Measurements from ENCODE around the gene FREM3. TPM values are rescaled to one million over a fixed set of nuclear protein-coding genes. Genes with fewer than 3 reads are reported as not detected.
"Not testable (repeated sequence)": the region's sequence is repeated elsewhere in the genome, so short reads cannot be mapped to it uniquely, and the experiment has no call there.

The FREM3 gene
- total RNA-seq: 0.78 TPM
- long read RNA-seq, partial matches to known transcripts: 0 of 2 reads
- long read RNA-seq, other reads (novel, unspliced or antisense): 2 of 2 reads

- Histone ChIP-seq H3K4me1 (peaks cover 10% of the 10 kb centered on the region), H3K4me3 (peak within 1 kb of the TSS; percentile 34), H3K36me3 (no peaks in the 10 kb centered on the region), H3K9me3 (no peaks in the 10 kb centered on the region), H3K27me3 (peaks cover 35% of the 10 kb centered on the region), H3K27ac (no peak within 1 kb of the TSS)
- intact Hi-C loops (cut with DNase I): no loop called here
- no peak for TF ChIP-seq CTCF (IDR thresholded peaks at IDR 0.05)
- ATAC-seq (peak; percentile 56), DNase-seq (peak; percentile 64)
Observed at GRCh38 chr4:143700416-143701352, at the start of gene FREM3. TSS of gene FREM3 (minus strand) at chr4:143700675. CDS start at chr4:143700675, 0 bp downstream.

GRCh38 chr4:143745874-143746273 is 45.4 kb upstream of the FREM3 start:
- Histone ChIP-seq H3K27ac (no peak overlapping the region), H3K4me1 (no peaks in the 10 kb centered on the region), H3K9me3 (no peaks in the 10 kb centered on the region), H3K27me3 (no peaks in the 10 kb centered on the region), H3K36me3 (no peaks in the 10 kb centered on the region), H3K4me3 (no peak overlapping the region)
- DNase-seq: no peak
- intact Hi-C loops (cut with DNase I): no loop called here
- ATAC-seq: no peak
- TF ChIP-seq CTCF (IDR thresholded peaks at IDR 0.05): no peak

- ATAC-seq: no peak
Observed at GRCh38 chr4:143743591-143743990, 43.1 kb upstream of the FREM3 start.

GRCh38 chr4:143742834-143743233 is 42.4 kb upstream of the FREM3 start:
- H3K36me3 ChIP-seq: no peaks in the 10 kb centered on the region
- ATAC-seq (no peak), DNase-seq (no peak)
- H3K9me3 ChIP-seq: no peaks in the 10 kb centered on the region
- no peak overlapping the region for H3K27ac ChIP-seq
- no peaks in the 10 kb centered on the region for H3K4me1 ChIP-seq
- intact Hi-C loops (cut with DNase I): no loop called here
- no peak overlapping the region for H3K4me3 ChIP-seq
- no peak for TF ChIP-seq CTCF (IDR thresholded peaks at IDR 0.05)
- H3K27me3 ChIP-seq: no peaks in the 10 kb centered on the region

More at GRCh38 chr4:143743591-143743990, 43.1 kb upstream of the FREM3 start:
- Histone ChIP-seq H3K27me3 (no peaks in the 10 kb centered on the region), H3K4me1 (no peaks in the 10 kb centered on the region), H3K27ac (no peak overlapping the region), H3K9me3 (no peaks in the 10 kb centered on the region), H3K4me3 (no peak overlapping the region), H3K36me3 (no peaks in the 10 kb centered on the region)
- intact Hi-C loops (cut with DNase I): no loop called here
- DNase-seq: no peak
- TF ChIP-seq CTCF (IDR thresholded peaks at IDR 0.05): no peak

- no peak for DNase-seq
- Histone ChIP-seq H3K9me3 (no peaks in the 10 kb centered on the region), H3K4me3 (no peak overlapping the region), H3K36me3 (no peaks in the 10 kb centered on the region), H3K27ac (no peak overlapping the region), H3K4me1 (no peaks in the 10 kb centered on the region), H3K27me3 (no peaks in the 10 kb centered on the region)
- TF ChIP-seq CTCF (IDR thresholded peaks at IDR 0.05): no peak
- ATAC-seq: no peak
- intact Hi-C loops (cut with DNase I): no loop called here
Observed at GRCh38 chr4:143736861-143737260, 36.4 kb upstream of the FREM3 start.

GRCh38 chr4:143736061-143736460 is 35.6 kb upstream of the FREM3 start:
- H3K4me1 ChIP-seq; DNase-seq; H3K4me3 ChIP-seq; intact Hi-C loops (cut with DNase I); H3K36me3 ChIP-seq; H3K9me3 ChIP-seq; H3K27ac ChIP-seq; ATAC-seq; H3K27me3 ChIP-seq: not testable (repeated sequence)

Measured in upper lobe of right lung (tissue), 1 donor.